HepG2 (cell line): ENCODE results near the gene DUSP21. TPM values are rescaled to one million over a fixed set of nuclear protein-coding genes. Genes with fewer than 3 reads are reported as not detected.
A peak's percentile ranks its signal among the peaks of the same experiment; 100 is the strongest.

Source experiments
- DMAP1 ChIP-seq: IDR thresholded peaks from 2 replicates; pipeline ENCODE4 v1.6.1; 2016
- HOXD1 ChIP-seq: sonication (generic); formaldehyde crosslinking; IDR thresholded peaks from 2 replicates; pipeline ENCODE4 v1.5.0; 2020; ENCODE audit warnings: missing genetic modification reagents
- KLF16 ChIP-seq, 2 experiments: sonication (generic) in 1 of 2; formaldehyde crosslinking in 1 of 2; IDR thresholded peaks; 2 replicates each; pipeline versions ENCODE4 v1.6.1 to v1.8.0; 2016 to 2023; ENCODE audit warnings: missing genetic modification reagents in 2 of 2, missing compliant biosample characterization in 1 of 2
- NCOA2 ChIP-seq: sonication (generic); formaldehyde crosslinking; IDR thresholded peaks from 2 replicates; pipeline ENCODE4 v1.8.0; 2022; ENCODE audit warnings: inconsistent platforms
- NR2F1 ChIP-seq, 2 experiments: fragments of 450-650 bp in 1 of 2; formaldehyde crosslinking in 1 of 2; IDR thresholded peaks; 2 replicates each; pipeline versions ENCODE4 v1.5.0 to v1.6.1; 2016 to 2020; ENCODE audit warnings: mild to moderate bottlenecking in 1 of 2, missing compliant biosample characterization in 1 of 2, missing genetic modification reagents in 1 of 2, moderate library complexity in 1 of 2
- SALL2 ChIP-seq: sonication (generic); formaldehyde crosslinking; IDR thresholded peaks from 2 replicates; pipeline ENCODE4 v1.8.1; 2023; ENCODE audit warnings: mild to moderate bottlenecking, missing genetic modification reagents, inconsistent platforms
- XBP1 ChIP-seq: sonication (generic); formaldehyde crosslinking; IDR thresholded peaks from 2 replicates; pipeline ENCODE4 v1.5.0; 2020; ENCODE audit warnings: missing genetic modification reagents
- ZFY ChIP-seq: sonication (generic); formaldehyde crosslinking; IDR thresholded peaks from 2 replicates; pipeline ENCODE4 v1.4.0; 2020; ENCODE audit warnings: missing genetic modification reagents
- ZNF180 ChIP-seq: sonication (generic); formaldehyde crosslinking; IDR thresholded peaks from 2 replicates; pipeline ENCODE4 v1.4.0; 2020; ENCODE audit warnings: low read depth, missing genetic modification reagents, borderline replicate concordance
- ZNF670 ChIP-seq: sonication (generic); formaldehyde crosslinking; IDR thresholded peaks from 2 replicates; pipeline ENCODE4 v1.8.0; 2022; ENCODE audit warnings: mild to moderate bottlenecking, missing genetic modification reagents, borderline replicate concordance
- ZNF780A ChIP-seq: sonication (generic); formaldehyde crosslinking; IDR thresholded peaks from 2 replicates; pipeline ENCODE4 v1.8.0; 2022; ENCODE audit warnings: mild to moderate bottlenecking, missing genetic modification reagents, moderate library complexity
- polyA plus RNA-seq, 8 experiments: library from polyadenylated mRNA; depleted of rRNA in 3 of 8; stranded (reverse) in 7 of 8; unstranded in 1 of 8; fragments of >200 nt; fragmentation: Illumina TruSeq in 4 of 8; extraction: Trizol in 4 of 8; gene quantifications; 2 replicates each; pipeline versions ENCODE4 v1.2.1 to v1.2.3, GENCODE V29; 2011 to 2016; ENCODE audit warnings: low read depth in 4 of 8, missing spikeins in 1 of 8, mixed read lengths in 1 of 8; ENCODE audit not compliant: insufficient read depth in 1 of 8
- total RNA-seq, 5 experiments: library from RNA; depleted of rRNA; stranded (reverse); fragments of >200 nt; fragmentation: Illumina TruSeq; extraction: Trizol; gene quantifications; 2 replicates each; pipeline ENCODE4 v1.2.3, GENCODE V29; 2016; ENCODE audit warnings: low read depth in 1 of 5
- TF ChIP-seq, protein P1 (sequence below): sonication (generic); formaldehyde crosslinking; conservative IDR thresholded peaks from 2 replicates; pipeline ENCODE4 v1.4.0; 2020; ENCODE audit warnings: missing genetic modification reagents
- TF ChIP-seq, protein P2 (sequence below): sonication (generic); formaldehyde crosslinking; IDR thresholded peaks from 2 replicates; pipeline ENCODE4 v1.5.0; 2020; ENCODE audit warnings: mild to moderate bottlenecking, missing genetic modification reagents, borderline replicate concordance
- TF ChIP-seq, protein P3 (sequence below): sonication (generic); formaldehyde crosslinking; IDR thresholded peaks from 2 replicates; pipeline ENCODE4 v1.4.0; 2020; ENCODE audit warnings: missing genetic modification reagents, borderline replicate concordance
- TF ChIP-seq, protein P4 (sequence below), 2 experiments: sonication (generic) in 1 of 2; formaldehyde crosslinking in 1 of 2; IDR thresholded peaks; 2 replicates each; pipeline versions ENCODE4 v1.5.1 to v1.6.1; 2011 to 2020; ENCODE audit warnings: borderline replicate concordance in 1 of 2, low read depth in 1 of 2, low read length in 1 of 2, mild to moderate bottlenecking in 1 of 2, missing genetic modification reagents in 1 of 2, moderate library complexity in 1 of 2

DUSP21 gene
- total and polyA plus RNA-seq, 2 of the 13 experiments (the other 11 are each of a cell fraction or from before 2014, with no cell fraction given), result not detected

DNA sequence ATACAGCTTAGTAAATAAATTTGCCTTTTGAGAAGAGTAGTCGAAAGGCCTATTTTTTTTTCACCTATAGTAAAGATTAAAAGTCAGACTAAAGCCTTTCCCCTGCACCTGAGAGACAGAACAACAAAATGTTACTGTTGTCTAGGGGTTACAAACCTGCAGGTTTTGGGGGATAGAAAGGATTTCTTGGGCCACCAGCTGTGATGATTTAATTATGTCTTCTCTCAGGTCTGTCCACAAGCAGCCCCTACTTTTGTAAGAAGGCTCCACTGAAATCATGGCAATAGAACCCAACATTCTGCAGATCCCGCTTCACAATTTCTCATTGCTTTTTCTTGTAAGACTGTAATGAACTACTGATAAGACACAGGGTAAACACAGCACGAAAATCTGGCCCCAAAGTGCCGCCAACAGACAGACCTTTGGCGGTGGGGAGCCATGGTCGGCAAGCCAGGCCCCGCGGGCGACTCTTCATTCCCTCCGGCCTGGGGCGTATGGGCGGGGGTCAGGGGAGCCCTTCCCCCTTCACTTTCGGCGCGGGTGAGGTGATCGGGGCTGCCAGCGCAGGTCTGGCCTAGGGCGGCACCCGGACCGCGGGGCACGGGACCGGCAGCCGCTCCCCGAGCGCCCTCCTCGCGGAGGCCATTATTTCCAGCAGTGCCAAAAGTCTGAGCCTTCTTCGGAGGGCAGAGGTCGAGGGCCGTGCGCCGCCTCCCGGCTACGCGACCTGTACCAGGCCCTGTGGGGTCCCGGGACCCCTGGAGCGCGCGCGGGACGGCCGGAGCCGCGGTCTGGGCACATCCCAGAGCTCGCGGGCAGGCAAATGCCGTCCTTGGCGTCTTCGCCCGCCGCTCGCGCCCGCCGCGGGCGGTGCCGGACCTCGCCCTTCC lies 28.4 kb downstream of the DUSP21 start (continued):
- no peak for TF ChIP-seq XBP1 (CRISPR knock-in tag)
- 0 out of 2 replicates have a peak, but pooled peaks have one; percentile 29 for TF ChIP-seq ZNF670
- peak; percentile 82 for TF ChIP-seq ZFY (CRISPR knock-in tag)
- TF ChIP-seq SALL2, result no peak
- TF ChIP-seq, protein P1, sequence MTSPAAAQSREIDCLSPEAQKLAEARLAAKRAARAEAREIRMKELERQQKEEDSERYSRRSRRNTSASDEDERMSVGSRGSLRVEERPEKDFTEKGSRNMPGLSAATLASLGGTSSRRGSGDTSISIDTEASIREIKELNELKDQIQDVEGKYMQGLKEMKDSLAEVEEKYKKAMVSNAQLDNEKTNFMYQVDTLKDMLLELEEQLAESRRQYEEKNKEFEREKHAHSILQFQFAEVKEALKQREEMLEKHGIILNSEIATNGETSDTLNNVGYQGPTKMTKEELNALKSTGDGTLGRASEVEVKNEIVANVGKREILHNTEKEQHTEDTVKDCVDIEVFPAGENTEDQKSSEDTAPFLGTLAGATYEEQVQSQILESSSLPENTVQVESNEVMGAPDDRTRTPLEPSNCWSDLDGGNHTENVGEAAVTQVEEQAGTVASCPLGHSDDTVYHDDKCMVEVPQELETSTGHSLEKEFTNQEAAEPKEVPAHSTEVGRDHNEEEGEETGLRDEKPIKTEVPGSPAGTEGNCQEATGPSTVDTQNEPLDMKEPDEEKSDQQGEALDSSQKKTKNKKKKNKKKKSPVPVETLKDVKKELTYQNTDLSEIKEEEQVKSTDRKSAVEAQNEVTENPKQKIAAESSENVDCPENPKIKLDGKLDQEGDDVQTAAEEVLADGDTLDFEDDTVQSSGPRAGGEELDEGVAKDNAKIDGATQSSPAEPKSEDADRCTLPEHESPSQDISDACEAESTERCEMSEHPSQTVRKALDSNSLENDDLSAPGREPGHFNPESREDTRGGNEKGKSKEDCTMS (CRISPR knock-in tag), result no peak
- TF ChIP-seq DMAP1 (CRISPR knock-in tag), result no peak
- TF ChIP-seq NR2F1 (CRISPR knock-in tag; IDR thresholded peaks at IDR 0.05), result peak in 1 of 2 experiments; percentile 52; a peak in 1 of 4 replicates
- no peak for TF ChIP-seq HOXD1 (CRISPR knock-in tag)
- TF ChIP-seq NCOA2 (CRISPR knock-in tag), result no peak
- no peak for TF ChIP-seq ZNF180
- TF ChIP-seq KLF16 (CRISPR knock-in tag; IDR thresholded peaks at IDR 0.05), result no peak
- TF ChIP-seq ZNF780A (CRISPR knock-in tag), result 0 out of 2 replicates have a peak, but pooled peaks have one; percentile 41
- TF ChIP-seq, protein P2, sequence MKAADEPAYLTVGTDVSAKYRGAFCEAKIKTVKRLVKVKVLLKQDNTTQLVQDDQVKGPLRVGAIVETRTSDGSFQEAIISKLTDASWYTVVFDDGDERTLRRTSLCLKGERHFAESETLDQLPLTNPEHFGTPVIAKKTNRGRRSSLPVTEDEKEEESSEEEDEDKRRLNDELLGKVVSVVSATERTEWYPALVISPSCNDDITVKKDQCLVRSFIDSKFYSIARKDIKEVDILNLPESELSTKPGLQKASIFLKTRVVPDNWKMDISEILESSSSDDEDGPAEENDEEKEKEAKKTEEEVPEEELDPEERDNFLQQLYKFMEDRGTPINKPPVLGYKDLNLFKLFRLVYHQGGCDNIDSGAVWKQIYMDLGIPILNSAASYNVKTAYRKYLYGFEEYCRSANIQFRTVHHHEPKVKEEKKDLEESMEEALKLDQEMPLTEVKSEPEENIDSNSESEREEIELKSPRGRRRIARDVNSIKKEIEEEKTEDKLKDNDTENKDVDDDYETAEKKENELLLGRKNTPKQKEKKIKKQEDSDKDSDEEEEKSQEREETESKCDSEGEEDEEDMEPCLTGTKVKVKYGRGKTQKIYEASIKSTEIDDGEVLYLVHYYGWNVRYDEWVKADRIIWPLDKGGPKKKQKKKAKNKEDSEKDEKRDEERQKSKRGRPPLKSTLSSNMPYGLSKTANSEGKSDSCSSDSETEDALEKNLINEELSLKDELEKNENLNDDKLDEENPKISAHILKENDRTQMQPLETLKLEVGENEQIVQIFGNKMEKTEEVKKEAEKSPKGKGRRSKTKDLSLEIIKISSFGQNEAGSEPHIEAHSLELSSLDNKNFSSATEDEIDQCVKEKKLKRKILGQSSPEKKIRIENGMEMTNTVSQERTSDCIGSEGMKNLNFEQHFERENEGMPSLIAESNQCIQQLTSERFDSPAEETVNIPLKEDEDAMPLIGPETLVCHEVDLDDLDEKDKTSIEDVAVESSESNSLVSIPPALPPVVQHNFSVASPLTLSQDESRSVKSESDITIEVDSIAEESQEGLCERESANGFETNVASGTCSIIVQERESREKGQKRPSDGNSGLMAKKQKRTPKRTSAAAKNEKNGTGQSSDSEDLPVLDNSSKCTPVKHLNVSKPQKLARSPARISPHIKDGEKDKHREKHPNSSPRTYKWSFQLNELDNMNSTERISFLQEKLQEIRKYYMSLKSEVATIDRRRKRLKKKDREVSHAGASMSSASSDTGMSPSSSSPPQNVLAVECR (CRISPR knock-in tag), result 0 out of 2 replicates have a peak, but pooled peaks have one; percentile 43
- TF ChIP-seq, protein P3, sequence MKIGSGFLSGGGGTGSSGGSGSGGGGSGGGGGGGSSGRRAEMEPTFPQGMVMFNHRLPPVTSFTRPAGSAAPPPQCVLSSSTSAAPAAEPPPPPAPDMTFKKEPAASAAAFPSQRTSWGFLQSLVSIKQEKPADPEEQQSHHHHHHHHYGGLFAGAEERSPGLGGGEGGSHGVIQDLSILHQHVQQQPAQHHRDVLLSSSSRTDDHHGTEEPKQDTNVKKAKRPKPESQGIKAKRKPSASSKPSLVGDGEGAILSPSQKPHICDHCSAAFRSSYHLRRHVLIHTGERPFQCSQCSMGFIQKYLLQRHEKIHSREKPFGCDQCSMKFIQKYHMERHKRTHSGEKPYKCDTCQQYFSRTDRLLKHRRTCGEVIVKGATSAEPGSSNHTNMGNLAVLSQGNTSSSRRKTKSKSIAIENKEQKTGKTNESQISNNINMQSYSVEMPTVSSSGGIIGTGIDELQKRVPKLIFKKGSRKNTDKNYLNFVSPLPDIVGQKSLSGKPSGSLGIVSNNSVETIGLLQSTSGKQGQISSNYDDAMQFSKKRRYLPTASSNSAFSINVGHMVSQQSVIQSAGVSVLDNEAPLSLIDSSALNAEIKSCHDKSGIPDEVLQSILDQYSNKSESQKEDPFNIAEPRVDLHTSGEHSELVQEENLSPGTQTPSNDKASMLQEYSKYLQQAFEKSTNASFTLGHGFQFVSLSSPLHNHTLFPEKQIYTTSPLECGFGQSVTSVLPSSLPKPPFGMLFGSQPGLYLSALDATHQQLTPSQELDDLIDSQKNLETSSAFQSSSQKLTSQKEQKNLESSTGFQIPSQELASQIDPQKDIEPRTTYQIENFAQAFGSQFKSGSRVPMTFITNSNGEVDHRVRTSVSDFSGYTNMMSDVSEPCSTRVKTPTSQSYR (CRISPR knock-in tag), result 0 out of 2 replicates have a peak, but pooled peaks have one; percentile 5
- TF ChIP-seq, protein P4, sequence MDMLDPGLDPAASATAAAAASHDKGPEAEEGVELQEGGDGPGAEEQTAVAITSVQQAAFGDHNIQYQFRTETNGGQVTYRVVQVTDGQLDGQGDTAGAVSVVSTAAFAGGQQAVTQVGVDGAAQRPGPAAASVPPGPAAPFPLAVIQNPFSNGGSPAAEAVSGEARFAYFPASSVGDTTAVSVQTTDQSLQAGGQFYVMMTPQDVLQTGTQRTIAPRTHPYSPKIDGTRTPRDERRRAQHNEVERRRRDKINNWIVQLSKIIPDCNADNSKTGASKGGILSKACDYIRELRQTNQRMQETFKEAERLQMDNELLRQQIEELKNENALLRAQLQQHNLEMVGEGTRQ (IDR thresholded peaks at IDR 0.05; ENCODE audit: low read depth, low read length), result no peak
- TF ChIP-seq, protein P4 (CRISPR knock-in tag; IDR thresholded peaks at IDR 0.05; ENCODE audit: borderline replicate concordance), result no peak
